GM21381 (cell line): ENCODE measurements around the gene CADPS2.

Experiments used
- ATAC-seq: cut with Tn5 transposase; IDR thresholded peaks from one replicate; pipeline ENCODE4 v1.9.1; 2021; ENCODE audit warnings: mild to moderate bottlenecking, moderate library complexity; ENCODE audit not compliant: unreplicated experiment

The CADPS2 gene

DNA sequence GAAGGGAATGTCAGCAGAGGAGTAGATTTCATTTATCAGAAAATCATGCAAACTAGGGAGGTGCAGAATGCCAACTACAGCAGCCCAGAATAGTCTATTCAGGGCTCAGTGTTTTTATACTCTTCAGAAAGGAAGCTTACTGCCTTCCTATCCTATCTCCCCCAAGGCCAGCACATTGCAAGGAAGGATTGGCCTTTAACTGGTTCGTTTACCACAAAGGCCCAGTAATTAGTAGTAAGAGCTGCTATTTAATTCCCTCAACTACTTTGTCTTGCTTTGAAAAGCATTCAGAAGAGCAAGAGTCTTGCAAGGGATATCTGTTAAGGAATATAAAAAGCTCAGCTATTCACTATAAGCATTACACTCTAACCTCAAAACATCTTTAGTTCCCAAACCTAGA is 97.1 kb downstream of the CADPS2 start:
- no peak for ATAC-seq

DNA sequence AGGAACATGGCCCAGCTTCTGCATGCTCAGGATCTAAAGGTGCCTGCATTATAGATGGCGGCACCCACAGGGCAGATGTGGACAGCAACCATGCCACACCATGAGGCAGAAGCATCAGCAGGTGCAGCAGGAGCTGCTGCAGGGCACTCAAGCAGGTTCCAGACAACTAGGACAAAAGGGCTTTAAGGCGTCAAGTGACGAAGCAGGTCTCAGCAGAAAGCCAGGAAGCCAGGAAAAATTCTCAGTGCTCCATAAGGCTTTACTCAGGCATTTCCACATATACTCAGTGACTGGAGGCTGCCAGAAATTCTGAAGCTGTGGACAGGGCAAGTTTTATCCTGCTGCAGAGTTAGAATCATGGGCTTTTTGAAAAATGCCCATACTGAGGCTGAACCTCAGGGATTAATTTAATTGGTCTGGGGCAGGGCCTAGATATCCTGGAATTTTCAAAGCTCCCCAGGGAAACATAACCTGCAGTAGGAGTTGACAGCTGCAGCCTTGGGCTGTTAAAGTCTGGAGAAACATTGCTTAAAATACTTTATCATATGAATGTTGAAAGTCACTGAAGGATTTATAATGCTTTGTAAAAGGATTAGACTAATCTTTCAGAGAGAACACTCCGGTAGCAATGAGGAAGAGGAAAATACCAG is 115.4 kb downstream of the CADPS2 start:
- ATAC-seq: no peak

DNA sequence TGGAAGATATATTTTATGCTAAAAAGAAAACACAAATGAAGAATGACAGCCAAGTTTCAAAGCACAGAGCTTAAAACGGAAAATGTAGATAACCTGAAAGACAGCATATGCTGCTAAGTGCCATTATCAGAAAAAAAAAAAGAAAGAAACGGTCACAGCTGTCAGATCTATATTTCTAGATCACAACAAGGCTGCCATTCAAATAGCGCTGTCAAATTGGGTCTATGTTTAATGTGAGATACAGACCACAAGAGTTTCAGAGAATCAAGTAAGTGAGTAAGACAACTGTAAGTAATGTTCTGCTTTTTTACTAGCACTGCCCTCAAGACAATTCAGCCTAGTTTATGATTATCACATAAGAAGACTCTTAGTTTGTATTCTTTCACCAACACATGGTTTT is 117.4 kb downstream of the CADPS2 start:
- ATAC-seq: no peak

DNA sequence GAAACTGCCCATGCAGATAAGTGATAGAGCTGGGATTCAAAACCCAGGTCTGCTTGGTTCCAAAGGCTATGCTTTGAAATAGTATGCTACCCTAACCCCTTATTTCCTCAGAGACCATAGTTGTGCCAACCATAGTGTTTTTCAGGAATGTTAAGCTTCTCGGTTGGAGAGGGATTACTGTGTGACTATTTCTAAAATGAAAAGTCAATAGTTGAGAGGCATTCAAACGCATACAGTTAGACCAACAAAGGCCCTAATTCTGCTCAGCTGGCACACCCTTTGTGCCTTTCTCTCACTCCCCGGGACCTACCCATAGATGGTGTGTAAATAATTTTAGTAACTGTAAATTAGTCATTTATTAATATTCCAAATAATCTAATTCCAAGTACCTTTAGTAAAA is 118.9 kb downstream of the CADPS2 start:
- no peak for ATAC-seq

DNA sequence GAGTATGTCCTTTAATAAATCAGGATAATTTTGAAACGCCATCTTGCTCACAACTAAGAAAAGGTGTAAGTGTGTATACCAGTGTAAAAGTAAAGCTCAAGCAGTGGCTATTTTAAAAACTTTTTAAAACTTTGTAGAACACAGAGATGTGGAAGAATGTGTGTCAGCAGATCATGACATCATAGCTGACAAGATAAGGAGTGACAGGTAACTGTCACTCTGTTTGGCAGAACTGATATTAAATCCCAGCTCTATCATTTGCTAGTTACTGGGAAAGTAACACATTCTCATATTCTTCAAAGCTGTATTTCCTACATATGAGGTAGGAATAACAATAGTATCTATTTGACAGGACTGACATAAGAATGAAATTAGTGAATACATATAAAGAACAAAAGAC is 119.7 kb downstream of the CADPS2 start:
- no peak for ATAC-seq

DNA sequence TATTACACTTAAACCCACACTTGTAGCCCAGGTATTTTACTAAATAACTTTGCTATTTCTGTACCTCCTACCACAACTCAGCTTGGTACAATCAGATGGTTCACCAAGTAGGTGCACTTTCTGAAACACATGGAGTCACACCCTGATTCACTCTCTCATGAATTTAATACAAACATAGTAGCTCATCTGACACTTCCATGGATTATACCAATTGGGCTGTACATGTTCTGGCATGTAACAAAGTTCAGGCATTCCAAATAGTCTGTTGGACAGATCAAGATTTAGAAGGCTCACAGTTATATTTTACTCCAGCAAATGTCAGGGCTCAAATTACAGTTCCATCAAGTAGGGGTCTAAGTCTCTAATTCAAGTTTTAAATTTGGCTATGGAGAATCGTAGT is 121.4 kb downstream of the CADPS2 start:
- ATAC-seq: no peak

DNA sequence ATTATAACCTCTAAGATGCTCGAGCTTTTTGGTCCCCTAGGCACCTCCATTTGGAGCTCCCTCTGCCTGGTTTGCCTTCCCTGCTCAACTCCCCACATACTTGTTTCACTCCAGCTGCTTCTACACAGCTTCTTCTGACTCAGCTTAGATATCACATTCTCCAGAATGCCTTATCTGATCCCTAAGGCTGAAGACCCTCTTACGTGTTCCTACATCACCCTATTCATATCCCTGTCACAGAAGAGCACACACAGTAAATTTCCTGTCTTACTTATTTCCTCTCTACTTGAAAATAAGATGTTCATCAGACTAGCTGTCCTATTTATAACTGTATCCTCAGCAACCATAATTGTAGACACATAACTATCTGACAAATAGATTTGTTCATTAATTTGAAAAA is 122.2 kb downstream of the CADPS2 start:
- ATAC-seq: no peak

DNA sequence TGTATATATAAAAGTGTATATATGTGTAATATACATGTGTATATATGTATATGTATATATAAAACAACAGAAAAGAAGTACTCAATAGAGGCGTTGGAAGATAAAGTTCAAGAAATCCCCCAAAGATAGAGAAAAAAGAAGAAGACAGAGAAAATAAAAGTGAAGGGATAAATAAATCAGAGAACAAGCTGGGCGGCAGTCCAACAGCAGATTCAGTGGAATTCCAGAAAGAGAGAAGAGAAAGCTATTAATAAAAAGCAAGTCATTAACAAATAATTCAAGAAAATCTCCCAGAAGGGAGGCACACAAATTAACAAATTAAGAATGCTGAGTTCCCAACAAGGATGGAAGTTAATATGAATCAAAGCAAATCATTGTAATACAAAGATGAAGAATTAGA is 124.2 kb downstream of the CADPS2 start:
- ATAC-seq: no peak

DNA sequence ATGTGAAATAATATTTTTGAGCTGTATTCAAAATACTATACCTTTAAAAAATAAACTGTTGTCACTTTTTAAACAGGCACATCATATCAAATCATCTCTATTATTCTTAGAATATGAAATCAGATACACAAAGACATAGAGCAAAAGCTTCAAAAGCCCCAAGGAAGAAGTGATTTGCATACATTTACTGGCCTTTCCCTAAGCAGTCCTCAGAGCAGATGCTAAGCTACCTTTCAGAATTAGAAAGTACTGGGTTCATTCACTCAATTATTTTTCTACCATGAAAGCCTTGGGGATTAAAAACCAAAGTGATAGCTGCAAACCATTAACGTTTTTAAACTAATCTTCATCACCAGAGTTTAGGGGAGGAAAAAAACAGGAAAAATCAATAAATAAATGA is 127.8 kb downstream of the CADPS2 start:
- no peak for ATAC-seq

DNA sequence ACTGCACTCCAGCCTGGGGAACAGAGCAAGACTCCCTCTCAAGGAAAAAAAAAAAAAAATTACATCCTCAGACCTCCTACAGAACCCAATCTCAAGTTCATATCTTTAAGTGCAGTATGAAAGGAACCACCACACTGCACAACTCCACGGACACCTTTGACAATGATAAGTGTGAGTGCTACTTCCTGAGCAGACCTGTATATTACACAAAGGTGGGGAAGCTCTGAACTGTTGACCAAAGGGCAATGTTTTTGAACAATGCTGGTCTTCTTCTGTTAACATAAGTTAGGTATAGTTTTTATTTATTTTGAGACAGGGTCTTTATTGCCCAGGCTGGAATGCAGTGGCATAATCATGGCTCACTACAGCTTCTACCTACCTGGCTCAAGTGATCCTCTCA is 129.4 kb downstream of the CADPS2 start:
- no peak for ATAC-seq

DNA sequence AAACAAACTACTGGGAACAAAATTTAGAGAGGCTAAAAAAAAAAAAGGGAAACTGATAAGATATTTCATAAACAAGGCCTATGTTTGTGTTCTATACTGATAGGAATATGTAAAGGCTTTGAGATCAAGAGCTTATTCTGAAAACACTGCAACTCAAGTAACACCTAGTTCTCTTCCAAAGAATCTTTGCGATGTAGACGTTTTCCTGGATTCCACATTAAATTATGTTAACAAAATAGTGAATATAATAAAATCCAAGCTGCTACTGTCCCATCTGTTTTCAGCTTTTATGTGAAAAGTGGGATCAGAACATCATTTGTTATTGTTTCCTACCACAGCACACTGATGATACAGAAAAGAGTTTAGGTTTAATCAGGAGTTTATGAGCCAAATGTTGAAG is 130.6 kb downstream of the CADPS2 start:
- no peak for ATAC-seq

DNA sequence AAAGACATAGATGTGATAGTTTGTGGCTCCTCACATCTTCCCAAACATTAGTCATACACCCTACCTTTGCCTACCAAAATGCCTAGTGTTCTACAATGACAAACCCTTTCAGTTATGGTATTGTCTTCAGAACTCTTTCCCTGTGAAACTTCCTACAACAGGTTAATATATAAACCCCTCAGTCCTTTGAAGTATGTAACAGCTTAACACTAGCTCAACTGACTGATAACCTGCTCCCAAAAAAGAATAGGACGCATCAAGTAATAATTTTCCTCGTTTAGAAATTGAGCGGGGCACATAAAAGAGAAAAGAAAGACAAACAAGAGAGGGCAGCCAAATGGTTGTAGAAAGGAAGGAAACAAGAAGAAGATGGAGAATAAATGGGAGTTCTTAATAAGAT is 133.7 kb downstream of the CADPS2 start:
- ATAC-seq: no peak

DNA sequence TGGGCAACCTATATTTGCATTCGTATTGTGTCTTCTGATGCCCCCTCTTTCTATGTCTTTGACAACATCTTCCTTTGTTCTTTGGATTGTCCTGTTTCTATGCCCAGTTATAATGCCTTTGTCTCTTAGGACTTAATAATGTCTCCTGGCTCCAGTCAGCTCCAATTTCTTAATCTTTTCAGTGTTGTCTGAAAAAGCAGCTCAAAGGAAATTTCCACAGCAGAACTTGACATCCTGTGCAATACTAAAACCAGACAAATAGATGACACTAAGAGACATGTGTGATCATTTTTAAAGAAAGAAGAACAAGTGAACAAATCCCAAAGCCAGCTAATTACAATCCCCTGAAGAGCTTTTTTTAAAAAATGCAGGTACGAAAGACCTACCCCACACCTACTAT is 135.9 kb downstream of the CADPS2 start:
- no peak for ATAC-seq

DNA sequence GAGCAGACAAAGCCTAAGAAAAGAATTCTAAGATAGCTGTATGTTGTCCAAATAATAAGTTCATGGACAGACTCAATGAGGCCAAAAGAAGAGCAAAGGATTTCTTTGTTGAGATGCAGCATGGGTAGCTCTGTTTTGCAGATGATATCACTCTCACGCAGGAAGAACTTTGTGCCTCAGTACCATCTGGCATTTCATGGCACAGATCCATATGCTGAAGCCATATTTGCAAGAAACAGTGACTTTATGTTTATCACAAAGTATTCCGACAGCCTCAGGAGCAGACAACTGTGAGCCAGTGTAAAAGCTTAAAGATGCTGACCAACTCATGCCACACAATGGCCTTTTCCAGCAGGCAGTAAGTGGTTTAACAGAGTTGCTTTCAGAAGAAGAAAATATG is 138.1 kb downstream of the CADPS2 start:
- no peak for ATAC-seq

DNA sequence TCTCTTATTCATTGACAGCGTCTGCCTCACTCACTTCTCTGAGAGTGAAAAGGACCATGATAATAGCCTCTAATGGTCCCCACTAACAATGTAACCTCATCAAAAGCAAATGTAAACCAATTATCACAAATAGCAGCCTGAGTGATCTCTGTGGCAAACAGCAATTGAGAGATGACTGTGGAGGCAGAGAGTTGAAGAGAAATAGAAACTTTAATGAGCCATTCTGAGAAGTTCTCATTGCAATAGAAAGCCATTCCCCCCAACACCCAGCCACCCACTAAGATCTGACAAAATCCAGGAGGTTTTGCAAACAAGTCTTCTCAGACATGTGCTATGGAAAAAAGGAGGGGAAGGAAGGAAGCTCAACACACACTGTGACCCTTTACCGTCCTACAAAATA is 139.3 kb downstream of the CADPS2 start:
- ATAC-seq: no peak

DNA sequence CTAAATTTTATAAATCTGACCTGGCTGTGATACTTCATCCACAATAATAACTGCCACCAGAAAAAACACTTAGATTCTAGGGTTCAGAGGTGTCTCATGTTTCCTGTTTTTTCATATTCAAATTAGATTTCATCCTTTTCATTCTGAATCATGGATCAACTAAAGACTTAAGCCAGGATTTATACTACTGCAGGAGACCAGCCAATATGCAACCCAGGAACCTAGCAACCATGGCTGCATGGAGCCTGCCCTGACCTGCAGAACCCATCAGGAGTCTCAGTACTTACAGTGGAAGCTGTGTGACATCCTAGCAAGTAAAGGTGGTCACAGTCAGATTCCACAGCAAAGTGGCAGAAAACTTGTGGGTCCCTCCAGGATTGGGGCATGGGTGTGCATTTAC is 143.0 kb downstream of the CADPS2 start:
- ATAC-seq: no peak

DNA sequence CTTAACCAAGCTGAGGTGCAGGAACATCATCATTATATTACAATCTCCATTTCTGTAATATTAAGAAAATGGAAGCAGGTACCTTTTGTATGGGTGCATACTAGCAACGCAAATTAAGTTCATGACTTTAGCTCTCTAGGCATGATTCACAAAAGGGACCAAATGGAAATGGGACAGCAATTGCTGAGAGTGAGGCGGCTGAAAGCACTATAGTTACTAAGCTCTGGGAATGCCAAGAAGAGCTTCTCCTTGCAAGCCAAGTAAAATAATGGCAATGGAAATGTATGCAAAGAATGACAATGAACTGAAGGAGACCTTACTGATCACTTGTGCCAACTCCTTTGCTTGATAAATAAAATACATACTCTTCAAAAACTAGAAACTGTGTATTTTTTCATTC is 147.3 kb downstream of the CADPS2 start:
- no peak for ATAC-seq

DNA sequence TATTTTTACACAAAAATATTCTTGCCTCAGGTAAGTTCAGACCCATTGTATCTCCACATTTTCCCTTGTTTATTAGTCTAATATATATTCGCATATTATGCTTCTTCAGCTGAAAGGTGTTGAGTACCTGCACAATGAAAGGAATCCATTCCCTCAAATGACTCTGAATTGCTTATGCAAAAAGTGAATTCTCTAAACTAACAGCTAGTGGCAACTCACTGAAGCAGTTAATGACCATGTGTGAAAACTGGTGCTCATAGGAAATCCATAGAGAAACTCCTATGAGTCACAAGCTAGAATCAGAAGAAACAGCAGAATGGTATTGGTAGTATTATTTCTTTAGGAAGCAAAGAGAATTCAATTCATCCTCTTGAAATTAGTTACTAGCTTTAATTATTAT is 150.1 kb downstream of the CADPS2 start:
- ATAC-seq: no peak

DNA sequence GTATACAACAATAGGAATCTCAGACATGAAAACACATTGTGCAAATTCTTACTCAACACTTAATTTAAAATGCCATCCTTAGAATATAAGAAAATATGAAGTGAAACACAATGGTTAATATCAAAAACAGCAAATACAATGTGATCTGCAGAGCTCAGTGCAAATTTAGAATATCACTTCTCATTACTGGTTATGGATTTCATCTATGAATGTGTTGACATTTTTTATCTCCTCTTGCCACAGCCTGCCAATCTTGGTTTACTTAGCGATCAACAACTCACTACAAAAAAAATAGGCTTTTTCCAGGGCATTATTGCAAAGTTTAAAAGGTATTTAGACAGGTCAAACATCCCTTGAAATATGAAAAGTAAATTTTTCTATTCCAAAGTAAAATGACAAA is 158.5 kb downstream of the CADPS2 start:
- no peak for ATAC-seq

DNA sequence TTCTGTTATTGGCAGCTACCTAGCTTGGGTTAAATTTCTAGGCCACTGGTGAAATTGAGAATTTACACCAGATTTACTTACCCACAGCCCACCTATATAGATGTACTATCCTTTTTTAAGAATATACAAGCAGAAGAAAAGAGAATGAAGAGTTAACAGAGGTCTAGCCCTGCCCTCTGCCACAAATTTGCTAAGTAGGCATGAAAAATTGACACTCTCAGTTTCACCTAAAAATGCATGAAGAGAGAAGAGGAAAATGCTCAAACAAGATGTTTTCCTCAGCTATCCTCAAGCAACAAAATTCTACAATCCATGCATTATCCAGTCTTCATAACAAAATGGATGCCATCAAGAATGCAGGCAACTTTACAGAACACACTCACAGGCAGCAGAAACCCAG is 158.9 kb downstream of the CADPS2 start:
- no peak for ATAC-seq

DNA sequence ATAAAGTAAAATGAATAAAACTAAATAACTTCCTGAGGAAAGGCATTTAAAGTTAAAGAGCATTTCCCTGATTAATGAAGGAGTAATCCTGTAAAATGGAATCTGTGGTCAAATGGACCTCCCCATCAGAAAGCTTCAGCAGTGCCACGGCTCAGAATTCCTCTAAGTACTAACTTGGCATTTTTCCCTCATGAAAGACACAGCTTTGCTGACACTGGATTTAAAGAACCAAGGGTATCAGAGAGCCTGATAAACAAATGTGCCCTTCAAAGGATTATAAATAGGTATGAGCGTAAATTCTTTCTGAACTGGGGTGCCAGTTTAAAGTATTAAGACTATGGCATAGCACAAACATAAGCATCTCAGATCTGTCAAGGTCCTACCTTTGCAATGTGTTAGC is 159.4 kb downstream of the CADPS2 start:
- ATAC-seq: no peak

DNA sequence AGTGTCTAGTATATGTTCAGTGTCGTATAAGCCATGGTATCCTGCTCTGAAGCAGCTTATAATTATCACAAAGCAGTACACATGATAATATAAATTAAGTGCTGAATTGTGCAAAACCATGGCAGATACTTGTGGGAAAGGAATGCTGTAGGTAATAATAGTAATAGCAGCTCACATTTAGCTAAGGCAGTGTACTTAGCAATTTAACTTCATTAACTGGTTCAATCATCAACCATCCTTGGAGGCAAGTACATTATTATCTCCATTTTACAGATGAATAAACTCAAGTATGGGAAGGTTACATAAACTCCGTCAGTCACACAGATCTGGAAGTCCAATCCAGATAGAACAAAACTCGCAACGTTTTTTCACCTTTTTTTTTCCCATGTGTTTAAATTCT is 161.9 kb downstream of the CADPS2 start:
- ATAC-seq: no peak

DNA sequence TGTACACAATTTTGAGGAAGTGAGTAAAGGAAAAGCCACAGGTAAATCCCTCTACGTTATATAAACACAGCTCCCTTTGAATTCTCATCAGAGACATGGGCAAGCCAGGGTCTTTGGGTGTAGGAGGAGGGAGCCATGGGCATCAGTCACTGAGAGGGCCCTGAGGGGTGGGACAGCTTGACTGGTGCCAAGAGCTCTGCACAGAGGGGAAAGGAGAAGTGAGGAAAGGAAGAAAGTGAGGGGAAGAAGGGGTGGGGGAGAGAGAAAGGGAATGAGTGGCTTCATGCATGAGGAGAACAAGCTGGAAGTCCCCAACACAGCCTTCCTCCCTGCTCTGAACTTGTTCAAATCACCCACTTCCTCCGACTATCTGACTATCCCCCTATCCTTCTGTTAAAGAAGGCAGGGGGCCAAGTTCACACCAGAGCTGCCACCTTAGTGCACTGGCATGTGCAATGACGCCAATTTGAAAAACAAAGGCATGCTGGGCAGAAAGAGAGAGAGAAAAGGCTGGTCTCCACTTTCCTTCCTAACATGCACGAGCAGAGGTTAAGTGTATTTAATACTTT is 167.2 kb downstream of the CADPS2 start:
- ATAC-seq: no peak
